ENCODE results near the gene LRRC45.

The LRRC45 gene

GRCh38 chr17:82052638-82053059, 29.5 kb downstream of the LRRC45 start:
- no peaks in the 10 kb centered on the region for H3K27me3 Mint-ChIP-seq (ENCODE audit: low read depth)
- no peaks in the 10 kb centered on the region for H3K9me3 Mint-ChIP-seq
- TF ChIP-seq CTCF (IDR thresholded peaks at IDR 0.05; ENCODE audit: unreplicated experiment in 3 of 3), result no peak
- peaks cover 9% of the 10 kb centered on the region for H3K4me1 Mint-ChIP-seq
- peaks cover 5% of the 10 kb centered on the region for H3K36me3 Mint-ChIP-seq (ENCODE audit: low read depth)
- H3K27ac Mint-ChIP-seq, result no peak overlapping the region
- H3K4me3 Mint-ChIP-seq, result peak overlapping the region; percentile 81 to 87 (median 86)

- Mint-ChIP-seq H3K36me3 (ENCODE audit: low read depth) (peaks cover 8% of the 10 kb centered on the region), H3K4me1 (peaks cover 9% of the 10 kb centered on the region), H3K4me3 (peak overlapping the region; percentile 81 to 87 (median 86)), H3K9me3 (no peaks in the 10 kb centered on the region), H3K27me3 (ENCODE audit: low read depth) (no peaks in the 10 kb centered on the region), H3K27ac (no peak overlapping the region)
- no peak for TF ChIP-seq CTCF (IDR thresholded peaks at IDR 0.05; ENCODE audit: unreplicated experiment in 3 of 3)
These were observed 30.0 kb downstream of the LRRC45 start for GRCh38 chr17:82053130-82053529.

- H3K4me3 Mint-ChIP-seq, result peak overlapping the region; percentile 81 to 87 (median 86)
- H3K36me3 Mint-ChIP-seq (ENCODE audit: low read depth), result peaks cover 8% of the 10 kb centered on the region
- H3K27me3 Mint-ChIP-seq (ENCODE audit: low read depth), result no peaks in the 10 kb centered on the region
- TF ChIP-seq CTCF (IDR thresholded peaks at IDR 0.05; ENCODE audit: unreplicated experiment in 3 of 3), result no peak
- no peaks in the 10 kb centered on the region for H3K9me3 Mint-ChIP-seq
- peaks cover 9% of the 10 kb centered on the region for H3K4me1 Mint-ChIP-seq
- no peak overlapping the region for H3K27ac Mint-ChIP-seq
These were observed 30.6 kb downstream of the LRRC45 start for GRCh38 chr17:82053556-82054263.

GRCh38 chr17:82054351-82055022, 31.4 kb downstream of the LRRC45 start:
- peaks cover 9% of the 10 kb centered on the region for H3K4me1 Mint-ChIP-seq

GRCh38 chr17:82055023-82055964, 32.2 kb downstream of the LRRC45 start:
- TF ChIP-seq CTCF (IDR thresholded peaks at IDR 0.05; ENCODE audit: unreplicated experiment in 3 of 3), result no peak
- no peaks in the 10 kb centered on the region for H3K27me3 Mint-ChIP-seq (ENCODE audit: low read depth)
- H3K27ac Mint-ChIP-seq, result no peak overlapping the region
- H3K9me3 Mint-ChIP-seq, result no peaks in the 10 kb centered on the region
- H3K4me3 Mint-ChIP-seq, result peak overlapping the region; percentile 48 to 63 (median 59)
- H3K36me3 Mint-ChIP-seq (ENCODE audit: low read depth), result peaks cover 11% of the 10 kb centered on the region
- H3K4me1 Mint-ChIP-seq, result peaks cover 9% of the 10 kb centered on the region

More at GRCh38 chr17:82054351-82055022, 31.4 kb downstream of the LRRC45 start:
- H3K27me3 Mint-ChIP-seq (ENCODE audit: low read depth), result no peaks in the 10 kb centered on the region
- H3K9me3 Mint-ChIP-seq, result no peaks in the 10 kb centered on the region
- no peak for TF ChIP-seq CTCF (IDR thresholded peaks at IDR 0.05; ENCODE audit: unreplicated experiment in 3 of 3)
- peak overlapping the region; percentile 48 to 87 (median 59) for H3K4me3 Mint-ChIP-seq
- H3K36me3 Mint-ChIP-seq (ENCODE audit: low read depth), result peaks cover 8% of the 10 kb centered on the region
- H3K27ac Mint-ChIP-seq, result no peak overlapping the region
